Measurements from ENCODE around the gene TFR2. TPM values are rescaled to one million over a fixed set of nuclear protein-coding genes. Genes with fewer than 3 reads are reported as not detected.

TFR2 gene
- total and polyA plus RNA-seq, 2 of the 4 experiments (the other 2 are of a cell fraction), result 0.18 to 0.50 TPM

DNA sequence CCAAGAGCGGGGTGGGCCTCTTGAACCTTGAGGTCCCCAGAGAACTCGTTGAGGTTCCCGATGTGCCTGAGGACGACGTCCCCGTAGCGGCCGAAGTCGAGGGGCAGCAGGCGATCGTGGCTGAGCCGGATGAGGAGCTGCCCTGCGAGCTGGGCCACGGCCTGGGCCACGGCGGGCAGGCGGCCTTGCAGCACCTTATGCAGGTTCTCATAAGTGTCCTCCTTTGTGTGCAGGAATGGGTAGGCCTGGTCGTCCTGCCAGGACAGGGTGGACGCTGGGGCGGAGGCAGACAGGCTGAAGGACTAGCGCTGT, 14.2 kb downstream of the TFR2 start:
- H2BK20ac ChIP-seq (ENCODE audit: low read depth, low read length), result no peak overlapping the region
- H4K20me1 ChIP-seq (ENCODE audit: insufficient read depth, low read length), result no peaks in the 10 kb centered on the region
- H2BK15ac ChIP-seq (ENCODE audit: low read depth, low read length), result no peak overlapping the region
- H2AK9ac ChIP-seq (replicated peaks; ENCODE audit: low read depth, low read length, poor library complexity), result peak overlapping the region; percentile 89
- no peaks in the 10 kb centered on the region for H3K36me3 ChIP-seq (ENCODE audit: control insufficient read depth, insufficient read depth, low read length)
- peak overlapping the region; percentile 21; the same call in 1 of the 2 replicates for H4K91ac ChIP-seq (ENCODE audit: insufficient read depth, low read depth, low read length)
- peaks cover 7% of the 10 kb centered on the region; the same call in 1 of the 2 replicates for H3K9me1 ChIP-seq (ENCODE audit: insufficient read depth, low read length)
- POLR2A ChIA-PET (ENCODE audit: unreplicated experiment), result no interaction called here
- no peaks in the 10 kb centered on the region for H3K9me3 ChIP-seq (ENCODE audit: control insufficient read depth, insufficient read depth, low read length)
- CTCF ChIA-PET, result no interaction called here
- no peak overlapping the region for H3K4me2 ChIP-seq (ENCODE audit: low read depth, low read length)
- no peak overlapping the region for H3K23ac ChIP-seq (ENCODE audit: low read depth, low read length)
- no peaks in the 10 kb centered on the region for H3K4me1 ChIP-seq (ENCODE audit: control insufficient read depth, insufficient read depth, low read length)
- H4K5ac ChIP-seq (ENCODE audit: low read depth, low read length), result no peak overlapping the region
- in situ Hi-C loops (cut with MboI; ENCODE audit: low sequenced_read_pairs), result no loop called here
- H2AK5ac ChIP-seq (ENCODE audit: low read depth, low read length), result peak overlapping the region; percentile 11; the same call in 1 of the 2 replicates
- intact Hi-C loops (cut with micrococcal nuclease), result no loop called here
- DNase-seq (no peak), ATAC-seq (ENCODE audit: low read depth) (no peak)
- no peak overlapping the region for H3K14ac ChIP-seq (replicated peaks; ENCODE audit: low read depth, low read length)
- no peaks in the 10 kb centered on the region for H3K79me1 ChIP-seq (ENCODE audit: low read depth in 1 of 2, low read length in 2 of 2)
- H2BK5ac ChIP-seq (ENCODE audit: low read depth, low read length, poor library complexity, severe bottlenecking), result no peak overlapping the region
- no peak overlapping the region for H4K8ac ChIP-seq (ENCODE audit: low read depth in 2 of 2, low read length in 2 of 2)
- H3K56ac ChIP-seq (ENCODE audit: extremely low read depth, insufficient read depth, low read length), result no peak overlapping the region
- H3K27ac ChIP-seq (ENCODE audit: insufficient read depth, low read length), result no peak overlapping the region
- H3K9ac ChIP-seq (ENCODE audit: low read depth, low read length), result no peak overlapping the region
- 92% methylated on average over 8 of the region's 21 CpGs; no CpG with 5 or more reads in 1 of the 2 experiments for WGBS, 2 experiments (ENCODE audit: extremely low coverage in 2 of 2, insufficient read length in 1 of 2)
- no peak for TF ChIP-seq SMC3 (IDR thresholded peaks at IDR 0.05; ENCODE audit: low read depth, low read length)
- TF ChIP-seq POLR2A (IDR thresholded peaks at IDR 0.05; ENCODE audit: low read depth, low read length), result no peak
- no peak for TF ChIP-seq RAD21 (IDR thresholded peaks at IDR 0.05; ENCODE audit: low read length)
- TF ChIP-seq ELK1 (IDR thresholded peaks at IDR 0.05; ENCODE audit: borderline replicate concordance, low read depth, low read length), result no peak
- TF ChIP-seq CEBPB (IDR thresholded peaks at IDR 0.05; ENCODE audit: low read depth, low read length), result no peak
- no peak for TF ChIP-seq FOS (IDR thresholded peaks at IDR 0.05; ENCODE audit: low read depth, low read length)
- TF ChIP-seq, protein P1, sequence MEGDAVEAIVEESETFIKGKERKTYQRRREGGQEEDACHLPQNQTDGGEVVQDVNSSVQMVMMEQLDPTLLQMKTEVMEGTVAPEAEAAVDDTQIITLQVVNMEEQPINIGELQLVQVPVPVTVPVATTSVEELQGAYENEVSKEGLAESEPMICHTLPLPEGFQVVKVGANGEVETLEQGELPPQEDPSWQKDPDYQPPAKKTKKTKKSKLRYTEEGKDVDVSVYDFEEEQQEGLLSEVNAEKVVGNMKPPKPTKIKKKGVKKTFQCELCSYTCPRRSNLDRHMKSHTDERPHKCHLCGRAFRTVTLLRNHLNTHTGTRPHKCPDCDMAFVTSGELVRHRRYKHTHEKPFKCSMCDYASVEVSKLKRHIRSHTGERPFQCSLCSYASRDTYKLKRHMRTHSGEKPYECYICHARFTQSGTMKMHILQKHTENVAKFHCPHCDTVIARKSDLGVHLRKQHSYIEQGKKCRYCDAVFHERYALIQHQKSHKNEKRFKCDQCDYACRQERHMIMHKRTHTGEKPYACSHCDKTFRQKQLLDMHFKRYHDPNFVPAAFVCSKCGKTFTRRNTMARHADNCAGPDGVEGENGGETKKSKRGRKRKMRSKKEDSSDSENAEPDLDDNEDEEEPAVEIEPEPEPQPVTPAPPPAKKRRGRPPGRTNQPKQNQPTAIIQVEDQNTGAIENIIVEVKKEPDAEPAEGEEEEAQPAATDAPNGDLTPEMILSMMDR (conservative IDR thresholded peaks at IDR 0.05; ENCODE audit: low read depth, low read length), result no peak
- TF ChIP-seq MAZ (IDR thresholded peaks at IDR 0.05; ENCODE audit: borderline replicate concordance, low read depth, low read length), result no peak
- TF ChIP-seq CHD1 (IDR thresholded peaks at IDR 0.05; ENCODE audit: low read depth, low read length), result no peak
- TF ChIP-seq MAFK (IDR thresholded peaks at IDR 0.05; ENCODE audit: low read depth, low read length), result no peak
- TF ChIP-seq RFX5 (IDR thresholded peaks at IDR 0.05; ENCODE audit: low read depth, low read length), result no peak
- no peak for TF ChIP-seq BHLHE40 (IDR thresholded peaks at IDR 0.05; ENCODE audit: low read depth, low read length)
- TF ChIP-seq RCOR1 (IDR thresholded peaks at IDR 0.05; ENCODE audit: insufficient replicate concordance, low read length), result no peak
- dilution Hi-C loops (cut with HindIII; ENCODE audit: low sequenced_read_pairs, unreplicated experiment), result no loop called here
- peaks cover 6% of the 10 kb centered on the region; the same call in 1 of the 2 replicates for H3K27me3 ChIP-seq (ENCODE audit: control insufficient read depth, insufficient read depth, low read length)
- no peak overlapping the region for H2BK120ac ChIP-seq (ENCODE audit: low read depth, low read length)
- H3K18ac ChIP-seq (ENCODE audit: low read depth, low read length), result no peak overlapping the region
- BruUV-seq (replicated peaks), result no TSS peak
- peak overlapping the region; percentile 89 for H2AFZ ChIP-seq (replicated peaks; ENCODE audit: low read length, poor library complexity)
- no peak overlapping the region for H3K4me3 ChIP-seq (ENCODE audit: insufficient read depth, low read depth, low read length)
- H3K4ac ChIP-seq (ENCODE audit: low read depth, low read length), result no peak overlapping the region

Data from IMR-90 (cell line).